NCI-H2196 (cell line): ENCODE data around the gene DUS3L.
A peak's percentile ranks its signal among the peaks of the same experiment; 100 is the strongest.

Source experiments
- DNase-seq: peaks from one replicate; lab custom pipeline; 2025; ENCODE audit not compliant: unreplicated experiment; lab: John Stamatoyannopoulos, UW

Gene DUS3L

GRCh38 chr19:5823579-5824281 is 32.8 kb upstream of the DUS3L start:
- no peak for DNase-seq

- DNase-seq, result no peak
Measured at GRCh38 chr19:5822181-5822844, 31.4 kb upstream of the DUS3L start.

GRCh38 chr19:5821521-5822180 is 30.7 kb upstream of the DUS3L start:
- DNase-seq, result no peak

DNA sequence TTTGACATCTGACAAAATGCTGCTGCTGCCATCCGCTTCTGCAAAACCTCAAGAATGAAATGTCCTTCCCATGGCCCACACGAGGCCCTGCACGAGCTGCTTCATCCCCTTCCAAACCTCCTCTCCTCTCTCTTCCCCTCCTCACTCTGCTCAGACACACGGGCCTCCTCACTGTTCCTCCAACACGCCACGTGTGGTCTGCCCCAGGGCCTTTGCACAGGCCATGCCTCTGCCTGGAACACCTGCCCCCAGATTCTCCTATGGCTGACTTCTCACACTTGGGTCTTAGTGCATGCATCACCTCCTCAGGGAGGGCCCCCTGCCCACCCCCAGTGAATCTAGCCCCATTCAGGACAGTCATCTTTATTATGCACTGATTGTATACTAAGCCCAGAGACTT is 29.8 kb upstream of the DUS3L start:
- no peak for DNase-seq

GRCh38 chr19:5818594-5818993 is 27.6 kb upstream of the DUS3L start:
- no peak for DNase-seq

- DNase-seq, result no peak
Measured at GRCh38 chr19:5817218-5817617, 26.3 kb upstream of the DUS3L start.

- no peak for DNase-seq
Measured at GRCh38 chr19:5814852-5815246, 23.9 kb upstream of the DUS3L start.

- DNase-seq, result no peak
Measured at GRCh38 chr19:5814123-5814851, 23.3 kb upstream of the DUS3L start.

- DNase-seq, result no peak
Measured at GRCh38 chr19:5811117-5811516, 20.2 kb upstream of the DUS3L start.

DNA sequence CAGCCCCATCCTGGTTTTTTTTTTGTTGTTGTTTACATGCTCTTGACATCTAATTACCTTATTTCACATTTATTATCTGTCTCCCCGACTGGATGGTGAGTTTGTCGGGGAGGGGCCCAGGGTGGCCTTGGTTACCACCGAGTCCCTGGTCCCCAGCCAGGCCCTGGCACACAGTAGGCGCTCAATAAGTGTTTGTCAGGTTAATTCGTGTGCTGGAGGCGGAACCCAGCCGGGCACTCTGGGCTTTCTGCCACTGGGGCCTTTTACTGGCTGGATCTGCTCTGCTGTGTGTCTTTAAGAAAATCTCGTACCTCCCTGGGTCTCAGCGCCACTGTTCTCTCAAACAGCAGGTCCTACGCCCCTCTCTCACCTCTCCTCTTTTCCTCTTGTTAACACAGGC is 18.5 kb upstream of the DUS3L start:
- no peak for DNase-seq

GRCh38 chr19:5809053-5809452 is 18.1 kb upstream of the DUS3L start:
- no peak for DNase-seq

DNA sequence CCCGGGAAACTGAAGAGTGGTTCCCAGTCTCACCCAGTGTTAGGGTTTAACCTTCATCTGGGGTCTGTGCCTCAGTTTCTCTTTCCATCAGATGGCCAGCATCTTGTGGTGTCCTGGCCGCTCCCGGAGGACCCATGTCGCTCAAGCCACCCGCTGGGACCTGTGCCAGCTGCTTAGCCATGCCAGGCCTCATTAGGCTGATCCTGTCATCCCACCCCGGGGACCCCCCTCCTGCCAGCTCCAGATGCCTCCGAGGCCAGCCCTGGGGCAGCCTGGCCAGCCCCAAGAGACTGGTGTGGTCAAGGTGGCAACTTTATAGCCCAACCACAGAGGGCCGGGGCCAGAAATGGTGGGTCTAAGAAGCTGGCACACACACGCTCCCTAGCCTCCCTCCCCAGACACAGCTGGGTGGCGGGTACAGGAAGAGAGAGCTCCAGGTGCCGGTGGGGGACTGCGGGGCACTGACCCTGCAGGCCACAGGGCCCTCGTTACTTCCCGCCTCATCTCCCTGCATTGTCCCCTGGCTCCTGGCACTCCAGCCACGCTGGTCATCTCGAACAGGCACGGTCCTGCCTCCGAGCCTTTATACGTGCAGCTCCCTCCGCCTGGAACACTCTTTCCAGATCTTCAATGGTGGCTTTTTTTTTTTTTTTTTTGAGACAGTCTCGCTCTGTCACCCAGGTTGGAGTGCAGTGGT is 17.3 kb upstream of the DUS3L start:
- no peak for DNase-seq

GRCh38 chr19:5806905-5807304 is 15.9 kb upstream of the DUS3L start:
- DNase-seq, result no peak

DNA sequence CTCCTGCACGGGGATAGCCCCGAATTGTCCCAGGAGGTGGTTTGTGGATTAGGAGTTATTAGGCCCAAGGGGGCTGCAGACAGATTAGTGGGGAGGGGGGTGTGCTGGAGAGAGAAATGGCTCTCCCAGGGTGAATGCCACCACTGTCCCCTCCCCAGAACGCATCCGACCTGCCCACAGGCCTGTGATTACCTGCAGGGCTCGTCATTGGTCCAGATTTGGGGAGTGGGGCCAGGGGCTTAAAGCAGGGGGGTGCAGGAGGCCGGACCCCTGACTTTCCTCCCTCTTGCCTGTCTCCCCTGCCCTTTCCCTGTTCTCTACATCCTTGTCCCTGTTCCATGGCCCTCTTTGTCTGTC is 15.1 kb upstream of the DUS3L start:
- DNase-seq, result no peak

DNA sequence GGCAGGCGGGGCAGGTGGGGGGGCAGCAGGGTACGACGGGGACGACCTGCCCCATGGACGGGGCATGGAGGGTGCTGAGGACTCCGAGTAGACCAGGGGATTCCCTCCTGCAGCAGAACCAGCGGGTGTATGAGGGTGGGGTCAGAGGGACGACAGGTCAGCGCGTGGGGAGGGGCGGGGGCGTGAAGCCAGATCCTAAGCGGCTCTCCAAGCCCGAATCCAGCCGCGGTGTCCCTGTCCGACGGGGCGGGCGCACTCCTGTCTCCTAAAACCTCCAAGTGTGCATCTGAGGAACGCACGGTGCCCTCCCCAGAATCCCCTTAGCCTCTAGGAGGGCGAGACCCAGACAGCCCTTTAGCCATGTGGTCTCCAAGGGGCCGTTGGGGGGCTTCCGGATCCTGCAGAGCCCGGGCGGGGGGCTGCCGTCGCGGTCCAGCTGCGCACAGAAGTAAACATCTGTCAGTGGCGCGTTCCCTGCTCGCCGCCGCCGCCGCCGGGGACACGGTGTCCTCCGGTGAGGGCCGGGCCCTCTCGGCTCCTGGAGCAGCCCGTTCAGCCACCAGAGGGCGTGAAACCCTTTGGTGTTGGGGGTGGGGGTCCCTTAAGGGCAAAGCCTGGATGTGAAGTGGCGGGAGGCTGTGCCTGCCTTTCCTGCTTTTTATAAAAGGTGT is 14.6 kb upstream of the DUS3L start:
- peak; percentile 85 for DNase-seq

DNA sequence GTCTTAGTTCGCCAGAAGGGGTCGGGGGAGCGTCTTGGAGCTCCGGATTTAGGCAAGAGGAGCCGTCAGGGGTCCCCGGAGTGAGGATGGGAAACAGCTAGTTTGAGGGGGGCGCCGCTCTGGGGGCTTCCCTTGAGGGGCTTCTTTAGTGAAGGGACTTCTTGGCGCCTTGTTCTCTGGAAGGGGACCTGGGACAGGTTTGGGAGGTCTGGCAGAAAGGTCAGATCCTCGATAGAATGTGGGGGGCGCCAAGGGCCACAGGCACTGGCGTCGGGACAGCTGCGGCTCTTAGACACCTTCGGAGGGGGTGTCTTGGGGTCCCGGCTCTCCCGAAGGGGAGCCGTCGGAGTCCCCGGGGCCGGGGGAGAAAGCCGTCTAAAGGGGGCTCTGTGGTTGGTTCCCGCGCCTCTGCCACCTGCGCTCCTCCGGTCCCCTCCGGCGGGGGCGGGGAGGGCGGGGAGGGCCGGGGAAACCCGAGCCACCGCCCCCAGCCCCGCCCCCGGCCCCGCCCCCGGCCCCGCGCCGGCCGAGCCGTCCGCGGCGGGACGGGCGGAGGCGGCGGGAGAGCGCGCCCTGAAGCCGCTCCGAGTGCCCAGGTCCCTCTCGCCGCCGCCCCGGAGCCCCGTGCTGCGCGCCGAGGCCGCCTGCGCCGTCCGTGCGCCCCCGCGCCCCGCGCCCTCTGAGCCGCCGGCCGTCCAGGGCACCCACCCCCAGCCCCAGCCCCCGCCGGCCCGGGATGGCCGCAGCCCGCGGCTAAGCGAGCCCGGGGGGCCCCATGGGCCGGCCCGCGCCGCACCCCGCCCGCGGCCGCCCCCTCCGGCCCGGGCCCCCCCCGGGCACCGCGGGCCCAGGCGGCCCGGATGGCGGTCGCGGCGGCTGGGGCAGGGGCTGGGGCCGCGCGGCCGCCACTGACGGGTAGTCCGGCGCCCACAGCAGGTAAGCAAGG is 13.8 kb upstream of the DUS3L start, which contains the start of gene NRTN:
NRTN (plus strand) TSS at position 552 of the 946 bp plus-strand sequence. CDS start 19,099 bp downstream, outside the sequence.
- peak; percentile 64 for DNase-seq

DNA sequence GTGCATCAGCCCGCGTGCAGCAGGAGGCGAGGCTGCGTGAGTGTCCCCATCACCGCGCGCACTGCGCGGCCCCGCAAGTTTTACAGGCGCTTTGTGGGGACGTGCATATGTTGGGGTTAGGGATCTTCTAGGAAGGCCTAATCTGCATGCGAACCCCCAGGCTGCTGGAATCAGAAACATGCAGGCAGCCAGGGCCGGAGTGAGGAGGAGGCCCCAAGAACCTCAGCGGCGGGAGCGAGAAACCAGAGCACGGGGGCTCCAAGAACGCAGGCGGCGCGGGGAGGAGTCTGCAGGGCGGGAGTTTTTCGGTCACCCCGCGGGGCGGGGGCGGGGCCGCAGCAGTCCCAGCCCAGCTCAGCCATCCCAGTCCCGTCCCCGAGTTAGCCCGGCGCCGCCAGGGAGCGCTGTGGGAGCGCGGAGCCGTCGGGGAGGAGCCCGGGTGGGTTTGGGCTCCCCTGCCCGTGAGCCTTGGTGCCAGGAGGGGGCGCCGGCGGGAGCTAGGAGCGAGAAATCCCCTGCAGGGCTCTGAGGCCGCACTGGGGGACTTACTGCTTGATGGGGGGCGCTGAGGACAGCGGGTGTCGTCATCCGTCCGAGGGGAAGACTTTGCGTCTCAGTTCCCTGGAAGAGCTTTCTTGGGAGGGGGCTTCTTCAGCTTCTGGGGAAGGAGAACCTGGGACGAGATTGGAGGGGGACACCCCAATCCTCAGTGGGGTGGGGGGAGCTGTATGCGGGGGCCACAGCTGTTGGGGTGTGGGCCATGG is 13.0 kb upstream of the DUS3L start:
- DNase-seq, result peak; percentile 98

DNA sequence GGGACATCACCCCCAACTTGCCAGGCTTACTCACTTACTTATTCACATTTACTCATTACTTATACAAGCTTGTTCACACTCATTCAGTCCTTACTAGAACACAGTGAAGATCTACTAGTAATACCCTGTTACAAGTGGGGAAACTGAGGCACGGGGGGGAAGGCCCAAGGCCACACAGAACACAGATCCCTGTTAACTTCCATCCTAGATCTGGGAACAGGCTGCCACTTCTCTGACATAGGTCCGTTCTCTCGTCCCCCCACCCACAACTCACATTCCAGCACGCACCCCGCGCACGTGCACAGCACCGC is 12.4 kb upstream of the DUS3L start:
- no peak for DNase-seq
